Sigmoid colon (tissue), 4 donors: ENCODE measurements around the gene RASD2.

Source experiments
- POLR2A ChIP-seq, 2 donors: fragments of 450-650 bp; IDR thresholded peaks; one replicate each; pipeline ENCODE4 v1.6.1; 2016; ENCODE audit warnings: antibody characterized with exemption in 2 of 2, mild to moderate bottlenecking in 2 of 2, moderate library complexity in 2 of 2
- POLR2AphosphoS5 ChIP-seq, 4 donors: sonication (generic); formaldehyde crosslinking; IDR thresholded peaks; one replicate each; pipeline ENCODE4 v1.6.1; 2017; ENCODE audit warnings: antibody characterized with exemption in 4 of 4
- TF ChIP-seq, protein P1 (sequence below), 4 experiments: fragments of 450-650 bp in 3 of 4; fragments of 200-600 bp in 1 of 4; IDR thresholded peaks; one replicate each; pipeline ENCODE4 v1.5.1; 2016 to 2019; ENCODE audit warnings: antibody characterized with exemption in 4 of 4, mild to moderate bottlenecking in 3 of 4, moderate library complexity in 2 of 4

DNA sequence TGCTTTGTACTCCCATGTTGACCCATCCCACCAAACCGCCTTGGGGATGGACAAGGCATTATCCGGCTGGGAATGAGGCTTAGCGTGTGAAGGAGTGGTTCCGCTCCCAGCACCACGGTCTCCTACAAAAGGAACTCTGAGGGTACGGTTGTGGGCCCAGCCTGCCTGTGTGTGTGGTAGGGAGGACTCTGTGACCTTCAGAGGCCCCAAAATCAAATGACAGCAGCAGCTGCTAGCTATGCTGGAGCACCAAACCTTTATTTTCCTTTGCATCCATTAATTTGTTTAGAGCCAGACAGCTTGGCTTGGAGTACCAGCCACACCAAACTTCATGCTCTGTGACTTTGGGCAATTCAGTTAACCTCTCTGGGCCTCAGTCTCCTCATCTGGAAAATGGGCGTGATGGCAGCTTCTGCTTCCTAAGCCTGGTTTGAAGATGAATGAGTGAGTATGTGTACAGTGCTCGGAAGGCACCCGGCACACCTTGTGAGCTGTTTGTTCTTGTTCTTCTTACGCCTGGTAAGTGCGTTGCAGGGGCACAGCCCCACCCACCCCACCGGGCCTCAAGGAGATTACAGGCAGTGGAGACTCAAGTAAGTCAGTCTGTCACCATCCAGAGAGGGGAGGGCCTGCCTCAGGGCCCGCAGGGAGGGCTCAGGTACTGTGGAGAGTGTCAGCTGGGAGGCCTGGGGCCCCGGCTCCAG, 51.2 kb downstream of the RASD2 start:
- no peak for TF ChIP-seq POLR2A (IDR thresholded peaks at IDR 0.05)
- TF ChIP-seq, protein P1, sequence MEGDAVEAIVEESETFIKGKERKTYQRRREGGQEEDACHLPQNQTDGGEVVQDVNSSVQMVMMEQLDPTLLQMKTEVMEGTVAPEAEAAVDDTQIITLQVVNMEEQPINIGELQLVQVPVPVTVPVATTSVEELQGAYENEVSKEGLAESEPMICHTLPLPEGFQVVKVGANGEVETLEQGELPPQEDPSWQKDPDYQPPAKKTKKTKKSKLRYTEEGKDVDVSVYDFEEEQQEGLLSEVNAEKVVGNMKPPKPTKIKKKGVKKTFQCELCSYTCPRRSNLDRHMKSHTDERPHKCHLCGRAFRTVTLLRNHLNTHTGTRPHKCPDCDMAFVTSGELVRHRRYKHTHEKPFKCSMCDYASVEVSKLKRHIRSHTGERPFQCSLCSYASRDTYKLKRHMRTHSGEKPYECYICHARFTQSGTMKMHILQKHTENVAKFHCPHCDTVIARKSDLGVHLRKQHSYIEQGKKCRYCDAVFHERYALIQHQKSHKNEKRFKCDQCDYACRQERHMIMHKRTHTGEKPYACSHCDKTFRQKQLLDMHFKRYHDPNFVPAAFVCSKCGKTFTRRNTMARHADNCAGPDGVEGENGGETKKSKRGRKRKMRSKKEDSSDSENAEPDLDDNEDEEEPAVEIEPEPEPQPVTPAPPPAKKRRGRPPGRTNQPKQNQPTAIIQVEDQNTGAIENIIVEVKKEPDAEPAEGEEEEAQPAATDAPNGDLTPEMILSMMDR (IDR thresholded peaks at IDR 0.05), result no peak
- no peak for TF ChIP-seq POLR2AphosphoS5 (IDR thresholded peaks at IDR 0.05)
